Measurements from ENCODE around the gene ZCWPW2.

GRCh38 chr3:28495301-28495700, 146.8 kb downstream of the ZCWPW2 start:
- TF ChIP-seq CTCF (IDR thresholded peaks at IDR 0.05 in 4 of 5, conservative IDR thresholded peaks at IDR 0.05 in 1 of 5), result no peak
- no peak for TF ChIP-seq POLR2A (IDR thresholded peaks at IDR 0.05)
